Measurements from ENCODE around the gene PPDPF.
"Not testable (repeated sequence)": the region's sequence is repeated elsewhere in the genome, so short reads cannot be mapped to it uniquely, and the experiment has no call there.

Gene PPDPF, protein sequence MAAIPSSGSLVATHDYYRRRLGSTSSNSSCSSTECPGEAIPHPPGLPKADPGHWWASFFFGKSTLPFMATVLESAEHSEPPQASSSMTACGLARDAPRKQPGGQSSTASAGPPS

DNA sequence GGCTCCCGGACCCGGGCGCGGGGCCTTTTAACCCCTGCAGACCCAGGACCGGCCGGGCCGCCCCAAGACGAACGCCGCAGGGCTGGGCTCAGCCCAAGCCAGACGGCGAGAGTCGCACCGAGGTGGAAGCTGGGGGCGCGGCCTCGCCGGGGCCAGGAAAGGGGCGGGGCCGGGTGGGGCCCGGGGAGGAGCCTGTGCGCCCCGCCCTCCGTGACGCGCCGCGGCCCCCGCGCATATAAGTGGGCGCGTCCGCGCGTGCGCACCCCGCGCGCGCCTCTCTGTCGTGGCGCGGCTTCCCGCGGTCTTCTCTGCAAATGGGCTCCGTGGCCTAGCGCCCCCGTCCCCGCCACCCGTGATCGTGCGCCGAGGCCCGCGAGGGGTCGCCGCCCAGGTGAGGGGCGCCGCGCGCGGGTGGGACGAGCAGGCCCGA lies at the start of gene PPDPF:
Gene PPDPF, plus strand, starts transcription at position 262 of the 430 bp plus-strand sequence. CDS start 544 bp downstream, outside the sequence.
- DNase-seq (ENCODE audit: low spot score), result peak; percentile 78

DNA sequence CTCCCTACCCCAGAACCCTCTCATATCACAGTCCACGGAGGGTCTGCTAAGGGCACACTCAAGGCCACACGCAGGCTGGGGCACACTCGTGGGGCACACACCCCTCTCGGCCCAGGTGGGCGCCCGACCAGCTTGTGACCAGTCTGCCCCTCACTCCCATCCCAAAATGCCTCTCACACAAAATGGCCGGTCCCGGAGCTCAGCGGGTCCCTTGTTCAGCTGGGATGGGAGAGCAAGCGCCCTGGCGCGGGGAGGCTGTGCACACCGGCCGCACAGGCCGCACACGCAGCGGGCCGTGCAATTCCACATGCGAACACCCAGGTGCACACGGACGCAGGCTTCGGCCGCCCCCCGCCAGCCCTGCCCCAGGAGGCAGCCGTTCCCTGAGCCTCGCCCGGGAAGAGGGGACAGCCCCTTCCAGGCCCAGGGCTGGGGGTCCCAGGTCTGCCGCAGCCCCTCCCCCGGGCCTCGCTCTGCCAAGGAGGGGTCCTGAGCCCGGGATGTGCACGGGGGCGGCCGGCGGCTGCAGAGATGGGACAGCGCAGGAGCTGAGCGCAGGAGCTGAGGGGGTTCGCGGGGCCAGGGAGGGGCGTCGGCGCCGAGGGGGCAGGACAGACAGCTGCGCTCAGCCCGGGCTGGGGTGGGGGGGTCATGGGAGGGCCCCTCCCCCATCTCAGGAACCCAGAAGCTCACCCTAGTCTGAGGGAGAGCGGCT lies 49.4 kb upstream of the PPDPF start:
- DNase-seq (ENCODE audit: low spot score), result no peak

DNA sequence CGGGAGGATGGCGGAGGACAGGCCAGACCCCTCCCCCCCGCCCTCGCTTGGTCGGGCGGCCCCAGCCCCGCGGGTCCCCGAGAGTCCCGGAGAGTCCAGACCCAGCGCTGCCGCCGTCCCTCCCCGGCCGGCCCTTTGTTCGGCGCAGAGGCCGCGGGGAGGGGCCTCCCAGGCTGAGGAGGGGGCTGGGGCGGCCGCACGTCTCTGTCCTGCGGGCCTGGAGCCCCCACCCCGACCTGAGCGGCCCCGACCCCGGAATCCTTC lies 48.9 kb upstream of the PPDPF start:
- no peak for DNase-seq (ENCODE audit: low spot score)

DNA sequence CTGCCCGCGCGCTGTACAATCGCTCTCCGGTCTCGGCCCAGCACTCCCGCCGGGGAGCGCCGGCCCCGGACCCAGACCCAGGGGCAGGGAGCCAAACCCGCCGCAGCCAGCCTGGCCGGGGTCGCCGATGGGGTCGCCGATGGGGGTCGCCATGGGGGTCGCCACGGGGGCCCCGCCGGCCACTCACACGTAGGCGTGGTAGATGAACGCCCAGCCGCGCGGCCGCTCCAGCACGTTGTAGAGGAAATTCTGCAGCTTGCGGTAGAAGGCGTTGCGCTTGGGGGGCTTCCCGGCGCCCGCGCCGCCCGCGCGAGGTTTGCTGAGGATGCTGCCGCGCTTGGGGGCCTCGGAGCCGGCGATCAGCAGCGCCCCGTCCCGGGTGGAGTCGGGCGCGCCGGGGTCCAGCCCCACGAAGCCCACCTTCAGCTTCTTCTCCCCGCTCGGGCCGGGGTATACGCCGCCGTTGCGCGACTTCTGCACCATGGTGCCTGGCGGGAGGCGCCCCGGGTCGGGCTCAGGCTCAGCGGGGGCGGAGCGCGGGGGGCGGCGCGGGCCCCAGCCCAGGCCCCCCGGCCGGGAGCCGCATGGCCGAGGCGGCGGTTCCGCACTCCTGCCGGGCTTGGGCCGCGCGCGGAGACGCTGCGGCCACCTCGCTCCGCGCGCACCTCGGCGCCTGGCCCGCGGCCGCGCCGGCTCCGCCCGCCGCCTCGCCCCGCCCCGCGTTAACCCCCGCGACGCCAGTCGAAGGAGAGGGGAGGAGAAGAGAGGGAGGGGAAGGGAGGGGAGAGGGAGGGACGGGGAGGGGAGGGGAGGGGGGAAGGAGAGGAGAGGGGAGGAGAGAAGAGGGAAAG lies 48.4 kb upstream of the PPDPF start, which contains the start of gene KCNQ2:
Gene KCNQ2, minus strand, starts transcription at position 675 of the 851 bp plus-strand sequence. Its CDS starts 192 bp downstream, at position 483.
- no peak for DNase-seq (ENCODE audit: low spot score)

DNA sequence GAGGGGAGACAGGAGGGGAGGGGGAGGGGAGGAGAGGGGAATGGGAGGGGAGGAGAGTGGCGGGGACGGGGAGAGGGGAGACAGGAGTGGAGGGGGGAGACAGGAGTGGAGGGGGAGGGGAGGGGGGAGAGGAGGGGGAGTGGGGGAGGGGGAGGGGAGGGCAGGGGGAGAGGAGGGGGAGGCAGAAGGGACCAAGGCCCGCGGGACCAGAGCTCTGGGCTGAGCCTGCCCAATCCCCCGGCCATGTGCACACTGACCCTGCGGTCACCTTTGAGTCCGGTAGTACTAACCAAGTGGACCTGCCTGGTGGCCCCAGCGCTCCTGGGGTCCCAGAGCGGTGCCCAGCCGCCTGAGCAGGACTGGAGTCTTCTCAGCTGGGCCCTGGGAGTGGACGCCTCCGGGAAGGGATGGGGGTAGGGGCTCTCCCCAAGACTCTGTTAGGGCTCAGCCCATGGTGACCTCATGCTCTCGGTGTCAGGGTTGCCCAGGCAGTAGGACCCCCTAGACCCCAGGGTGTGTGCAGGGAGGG lies 47.6 kb upstream of the PPDPF start:
- DNase-seq (ENCODE audit: low spot score), result no peak

DNA sequence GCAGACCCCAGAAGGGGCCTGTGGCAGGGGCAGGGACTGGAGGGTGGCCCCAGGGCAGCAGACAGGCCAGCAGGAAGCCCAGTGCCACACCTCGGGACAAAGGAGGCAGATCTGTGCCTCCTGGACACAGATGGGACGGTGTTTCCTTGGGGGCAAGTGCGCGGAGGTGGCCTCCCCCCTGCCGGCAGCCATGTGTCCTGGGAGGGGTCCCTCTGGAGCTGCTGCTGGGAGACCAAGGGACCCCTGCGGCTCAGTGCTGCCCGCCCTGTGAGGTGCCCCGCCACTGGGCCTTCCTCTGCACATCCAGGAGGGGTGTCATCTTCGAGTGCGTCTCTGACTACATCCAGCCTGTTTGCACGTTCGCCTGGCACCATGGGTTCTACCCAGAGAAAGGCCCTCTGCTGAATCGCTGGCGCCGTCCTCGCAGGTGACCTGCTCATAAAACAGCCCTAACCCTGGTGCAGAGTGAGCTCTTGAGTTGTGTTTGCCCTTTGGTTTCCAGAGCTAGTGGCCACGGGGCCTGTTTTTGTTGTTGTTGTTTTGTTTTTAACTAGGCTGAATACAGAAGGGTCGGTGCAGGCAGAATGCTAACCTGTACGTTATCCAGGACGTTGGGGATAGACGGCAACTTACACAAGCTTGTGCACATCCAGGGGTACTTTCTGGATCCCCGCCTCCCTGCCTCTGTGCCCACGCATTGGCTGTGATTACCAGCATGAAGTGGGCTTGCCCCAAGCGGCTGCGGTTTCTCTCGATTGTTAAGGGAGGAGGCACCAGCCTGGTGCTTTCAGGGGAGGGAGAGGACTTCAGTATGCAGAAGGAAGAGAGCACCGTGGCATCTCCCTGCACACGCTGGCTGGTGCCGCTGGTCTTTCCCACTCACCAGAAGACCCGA lies 46.8 kb upstream of the PPDPF start:
- DNase-seq (ENCODE audit: low spot score), result no peak

DNA sequence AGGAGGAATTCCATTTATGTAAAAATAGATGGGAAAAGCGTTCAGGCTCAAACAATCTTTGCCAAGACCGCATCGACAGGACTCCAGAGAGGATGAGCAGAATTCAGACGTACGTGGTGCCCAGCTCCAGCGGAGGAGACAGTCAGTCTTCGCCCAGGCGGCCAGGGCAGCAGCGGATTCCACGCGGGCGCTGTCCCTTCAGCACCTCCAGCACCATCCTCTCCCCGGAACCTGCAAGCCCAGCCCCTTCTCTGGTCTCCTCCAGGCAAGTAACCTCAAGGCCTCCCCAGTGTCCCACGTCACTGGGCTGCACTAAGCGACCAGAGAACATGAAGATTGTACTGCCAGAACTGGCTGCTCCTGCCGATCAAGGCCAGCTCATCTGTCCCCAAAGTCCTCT lies 45.4 kb upstream of the PPDPF start:
- no peak for DNase-seq (ENCODE audit: low spot score)

DNA sequence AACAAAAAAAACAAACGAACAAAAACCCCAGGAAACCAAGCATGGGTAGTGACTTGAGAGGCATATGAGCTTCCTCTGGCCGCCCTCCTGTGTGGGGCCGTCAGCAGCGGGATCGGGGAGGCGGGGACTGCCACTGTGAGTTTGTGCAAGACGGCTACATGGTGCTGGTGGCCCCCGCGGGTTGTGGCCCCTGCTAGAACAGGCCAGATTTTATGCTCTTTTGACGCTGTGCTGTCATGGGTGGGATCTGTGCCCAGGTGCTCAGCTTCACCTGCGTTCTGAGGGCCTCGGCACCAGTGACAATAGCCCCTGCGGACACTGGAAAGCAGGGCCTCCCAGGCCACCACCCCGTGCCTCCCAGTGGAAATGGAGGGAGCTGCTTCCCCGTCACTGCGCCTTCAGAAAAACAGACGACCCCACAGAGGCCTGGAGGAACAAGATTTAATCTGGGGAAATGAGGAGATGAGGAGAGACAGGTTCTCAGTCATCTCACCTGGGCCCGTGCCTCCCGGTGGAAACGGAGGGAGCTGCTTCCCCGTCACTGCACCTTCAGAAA lies 43.4 kb upstream of the PPDPF start:
- DNase-seq (ENCODE audit: low spot score), result no peak

DNA sequence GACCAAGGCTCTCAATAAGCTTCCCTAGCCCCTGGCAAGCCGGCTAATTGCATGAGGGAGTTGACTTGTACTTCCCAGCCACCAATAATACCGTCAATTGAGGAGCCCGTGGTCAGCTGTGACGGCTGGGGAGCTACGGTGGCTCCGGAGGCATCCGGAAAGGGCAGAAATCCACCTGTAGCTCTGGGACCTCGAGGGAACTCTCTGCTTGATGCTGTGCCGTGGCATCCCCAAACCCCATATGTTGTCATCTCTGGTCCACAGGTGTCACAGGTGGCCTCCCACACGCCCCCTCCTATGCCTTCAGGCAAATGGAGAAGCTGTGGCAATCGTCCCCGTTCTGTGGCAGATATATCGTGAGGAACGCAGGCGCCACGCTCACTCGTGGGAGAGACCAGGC lies 42.6 kb upstream of the PPDPF start:
- DNase-seq (ENCODE audit: low spot score), result no peak

DNA sequence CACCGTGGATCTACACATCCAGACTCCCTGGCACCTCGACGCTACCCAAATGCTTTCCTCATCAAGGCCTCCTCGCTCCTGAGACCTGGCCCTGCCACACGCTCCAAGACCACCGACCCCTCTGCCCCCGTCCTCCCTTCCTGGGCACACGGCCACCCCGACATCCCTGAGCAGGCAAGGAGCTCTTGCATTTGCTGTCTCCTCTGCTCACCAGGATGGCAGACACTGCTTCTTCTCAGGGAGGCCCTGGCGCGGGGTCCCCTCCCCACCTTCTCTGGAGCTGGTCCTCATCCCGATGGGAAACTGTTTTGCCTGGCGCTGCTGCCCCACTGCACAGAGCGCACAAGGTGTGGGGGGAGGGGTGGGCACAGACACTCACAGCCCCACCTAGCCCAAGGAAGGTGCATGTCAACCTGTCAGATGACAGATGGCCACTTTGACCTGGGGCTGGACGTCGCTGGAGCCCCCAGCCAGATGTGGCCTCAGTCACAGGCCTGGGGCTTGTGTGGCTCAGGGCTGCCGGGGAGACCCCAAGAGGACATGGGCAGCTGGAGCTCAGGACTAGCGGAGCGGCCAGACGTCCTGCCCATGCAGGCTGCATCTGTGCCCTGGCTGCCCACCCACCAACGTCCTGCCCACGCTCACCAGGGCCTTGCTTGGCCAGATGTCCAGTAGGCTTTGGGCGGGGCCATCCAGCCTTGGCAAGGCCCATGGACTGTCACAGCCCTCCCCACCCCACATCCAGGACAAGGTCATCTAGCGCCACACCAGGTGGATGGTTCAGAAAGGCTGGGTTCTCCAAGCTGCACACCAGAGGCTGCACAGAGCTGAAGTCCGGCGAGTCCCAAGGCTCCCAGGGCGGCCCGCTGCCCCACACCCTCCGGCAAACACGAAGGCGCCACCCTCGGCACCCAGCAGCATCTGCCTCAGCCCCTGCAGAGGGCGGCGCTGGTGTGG lies 41.9 kb upstream of the PPDPF start:
- no peak for DNase-seq (ENCODE audit: low spot score)

DNA sequence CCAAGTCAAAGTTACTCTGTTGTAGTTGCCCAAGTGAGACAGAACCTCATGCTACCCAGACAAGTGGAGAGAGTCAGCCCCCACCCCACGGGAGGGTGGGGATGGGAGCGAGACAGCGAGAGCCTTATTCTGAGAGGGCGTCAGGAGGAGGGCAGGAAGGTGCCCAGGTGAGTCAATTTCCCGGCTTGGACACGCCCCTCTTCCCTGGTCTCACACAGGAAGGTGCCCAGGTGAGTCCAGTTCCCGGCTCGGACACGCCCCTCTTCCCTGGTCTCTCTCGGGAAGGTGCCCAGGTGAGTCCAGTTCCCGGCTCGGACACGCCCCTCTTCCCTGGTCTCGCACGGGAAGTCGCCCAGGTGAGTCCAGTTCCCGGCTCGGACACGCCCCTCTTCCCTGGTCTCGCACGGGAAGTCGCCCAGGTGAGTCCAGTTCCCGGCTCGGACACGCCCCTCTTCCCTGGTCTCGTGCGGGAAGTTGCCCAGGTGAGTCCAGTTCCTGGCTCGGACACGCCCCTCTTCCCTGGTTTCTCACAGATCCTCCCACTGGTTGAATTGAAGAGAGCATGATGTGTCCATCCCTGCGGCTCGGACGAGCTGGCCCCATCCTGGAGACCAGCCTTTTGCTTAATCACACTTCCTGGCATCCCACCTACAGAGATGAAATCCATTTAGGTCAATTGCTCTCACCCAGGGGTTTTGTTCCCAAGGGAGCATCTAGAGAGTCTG lies 40.7 kb upstream of the PPDPF start:
- DNase-seq (ENCODE audit: low spot score), result not testable (repeated sequence)

DNA sequence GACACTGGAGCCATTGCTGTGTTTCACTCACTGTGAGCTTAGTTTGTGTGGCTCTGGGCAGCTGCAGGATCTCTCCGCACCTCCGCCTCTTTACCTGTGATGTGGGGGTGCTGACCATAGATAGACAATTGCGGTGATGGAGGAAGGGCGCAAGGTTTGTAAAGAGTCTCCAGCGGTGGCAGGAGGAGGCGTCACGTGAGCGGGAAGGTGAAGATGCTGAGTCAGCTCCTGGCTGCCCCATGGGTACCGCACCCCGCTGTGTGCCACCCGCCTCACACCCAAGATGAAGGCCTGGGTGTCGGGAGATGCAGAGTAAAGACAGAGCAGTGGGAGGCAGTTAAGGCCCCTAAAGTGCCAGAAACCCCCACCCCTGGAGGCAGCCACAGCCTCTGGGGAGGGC lies 39.1 kb upstream of the PPDPF start:
- no peak for DNase-seq (ENCODE audit: low spot score)

DNA sequence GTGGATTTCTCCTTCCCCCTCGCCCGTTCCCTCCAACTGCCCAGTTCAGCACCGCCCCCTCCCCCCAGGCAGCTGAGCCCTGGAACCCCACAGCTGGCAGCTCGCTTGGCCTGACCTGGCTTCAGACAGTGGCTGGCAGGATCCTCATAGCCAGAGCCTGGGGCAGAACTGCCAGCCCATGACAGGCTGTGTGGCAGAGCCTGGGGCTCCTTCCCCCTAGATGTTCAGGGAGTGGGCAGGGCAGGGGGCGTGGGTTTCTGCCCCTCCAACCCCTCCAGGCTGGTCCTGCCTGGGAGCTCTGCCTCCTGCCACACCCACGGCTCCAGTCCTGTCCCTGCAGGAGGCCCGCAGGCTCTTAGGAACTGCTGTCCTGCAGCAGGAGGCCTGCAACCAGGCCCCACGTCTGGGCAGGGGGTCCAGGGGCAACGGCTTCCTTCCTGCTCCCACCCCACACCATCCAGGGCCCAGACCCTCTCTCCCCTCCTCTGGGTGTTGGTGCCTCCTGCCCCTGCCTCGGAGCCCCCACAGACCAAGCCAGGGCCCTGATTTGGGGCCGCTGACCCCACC lies 38.5 kb upstream of the PPDPF start:
- no peak for DNase-seq (ENCODE audit: low spot score)

DNA sequence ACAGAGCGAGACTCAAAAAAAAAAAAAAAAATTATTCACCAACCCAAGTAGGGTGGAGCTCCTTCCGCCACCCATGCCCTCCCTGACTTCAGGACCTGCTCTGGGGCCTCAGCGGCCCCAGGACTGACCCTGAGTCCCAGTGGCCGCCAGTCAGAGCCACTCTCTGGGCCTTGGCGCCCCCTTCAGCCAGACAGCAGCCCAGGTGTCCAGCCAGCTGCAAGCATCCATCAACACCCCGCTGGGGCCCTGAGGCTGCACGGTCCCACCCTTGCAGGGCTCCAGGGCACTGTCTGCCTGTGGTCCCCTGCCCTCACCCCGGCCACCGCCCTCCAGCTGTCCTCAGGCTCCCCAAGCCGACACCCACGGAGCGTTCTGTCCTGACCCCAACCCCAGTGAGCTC lies 36.7 kb upstream of the PPDPF start:
- DNase-seq (ENCODE audit: low spot score), result no peak

DNA sequence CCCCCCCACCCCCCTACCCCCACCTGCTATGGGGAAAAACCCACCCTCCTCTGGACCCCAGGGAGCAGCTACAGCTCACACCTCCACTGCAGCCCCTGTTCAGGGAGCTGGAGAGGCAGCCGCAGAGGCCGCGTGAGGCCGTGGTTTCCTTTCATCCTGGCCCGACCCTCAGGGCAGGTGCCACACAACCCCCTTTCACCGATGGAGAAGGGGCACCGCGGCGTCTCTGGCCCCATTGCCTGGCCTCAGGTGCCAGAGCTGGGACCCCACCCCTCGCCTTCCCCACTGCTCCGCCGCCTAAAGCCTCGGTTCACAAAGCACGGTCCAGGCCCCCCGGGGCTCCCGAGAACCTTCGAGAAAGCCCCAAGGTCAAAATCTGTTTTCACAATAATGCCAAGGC lies 36.3 kb upstream of the PPDPF start:
- no peak for DNase-seq (ENCODE audit: low spot score)

DNA sequence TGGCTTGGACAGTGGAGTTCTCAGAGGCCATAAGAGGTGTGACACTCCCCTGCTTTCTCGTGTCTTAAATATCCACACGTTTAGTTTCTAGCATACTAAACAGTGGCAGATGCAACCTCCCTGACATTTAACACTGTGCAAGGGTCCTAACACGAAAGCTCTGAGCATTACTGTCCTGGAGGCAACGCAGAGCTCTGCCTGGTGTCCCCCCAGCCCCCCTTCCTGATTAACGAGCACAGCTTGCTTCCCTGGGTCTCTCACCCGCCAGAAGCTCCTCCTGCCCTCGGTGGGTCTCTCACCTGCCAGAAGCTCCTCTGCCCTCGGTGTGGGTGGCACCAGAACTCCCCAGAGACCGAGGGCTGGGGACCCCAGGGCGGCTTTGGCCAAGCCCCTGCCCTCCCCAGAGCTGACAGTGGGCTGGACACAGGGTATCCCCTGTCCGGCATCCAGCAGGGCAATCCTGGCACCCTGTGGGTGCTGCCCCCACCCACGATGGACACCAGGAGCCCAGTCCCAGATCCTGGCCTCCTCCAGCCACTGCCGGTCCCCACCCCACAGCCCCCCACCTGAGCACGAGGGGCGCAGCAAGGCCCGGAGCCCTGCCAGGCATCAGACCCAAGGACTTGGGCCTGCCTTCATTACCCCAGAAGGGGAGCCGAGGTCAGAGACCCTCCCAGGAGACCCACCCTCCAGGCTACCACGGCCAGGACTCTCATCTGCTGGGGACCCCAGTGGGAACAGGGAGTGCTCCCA lies 35.7 kb upstream of the PPDPF start:
- no peak for DNase-seq (ENCODE audit: low spot score)

DNA sequence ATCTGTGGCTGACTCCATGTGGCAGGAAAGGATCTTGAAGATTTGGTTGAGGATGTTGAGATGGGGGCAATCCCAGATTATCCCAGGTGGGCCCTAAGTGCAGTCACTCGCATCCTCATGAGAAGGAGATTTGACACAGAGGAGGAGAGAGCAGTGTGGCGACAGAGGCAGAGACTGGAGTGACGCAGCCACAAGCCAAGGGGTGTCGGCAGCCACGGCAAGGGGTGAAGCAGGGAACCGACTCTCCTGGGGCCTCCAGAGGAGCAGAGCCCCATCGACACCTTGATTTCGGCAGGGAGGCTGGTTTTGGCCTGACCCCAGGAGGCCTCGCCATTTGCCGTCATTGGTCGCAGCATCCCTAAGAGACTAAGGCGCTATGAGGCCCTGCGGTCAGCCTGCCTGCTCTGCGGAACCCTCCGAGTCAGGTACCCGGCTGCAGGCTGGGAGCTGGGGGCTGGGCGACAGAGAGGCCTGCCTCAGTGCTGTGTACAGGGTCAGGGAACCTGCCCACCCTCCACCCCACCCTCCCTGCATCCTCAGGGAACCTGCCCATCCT lies 34.2 kb upstream of the PPDPF start:
- DNase-seq (ENCODE audit: low spot score), result no peak

DNA sequence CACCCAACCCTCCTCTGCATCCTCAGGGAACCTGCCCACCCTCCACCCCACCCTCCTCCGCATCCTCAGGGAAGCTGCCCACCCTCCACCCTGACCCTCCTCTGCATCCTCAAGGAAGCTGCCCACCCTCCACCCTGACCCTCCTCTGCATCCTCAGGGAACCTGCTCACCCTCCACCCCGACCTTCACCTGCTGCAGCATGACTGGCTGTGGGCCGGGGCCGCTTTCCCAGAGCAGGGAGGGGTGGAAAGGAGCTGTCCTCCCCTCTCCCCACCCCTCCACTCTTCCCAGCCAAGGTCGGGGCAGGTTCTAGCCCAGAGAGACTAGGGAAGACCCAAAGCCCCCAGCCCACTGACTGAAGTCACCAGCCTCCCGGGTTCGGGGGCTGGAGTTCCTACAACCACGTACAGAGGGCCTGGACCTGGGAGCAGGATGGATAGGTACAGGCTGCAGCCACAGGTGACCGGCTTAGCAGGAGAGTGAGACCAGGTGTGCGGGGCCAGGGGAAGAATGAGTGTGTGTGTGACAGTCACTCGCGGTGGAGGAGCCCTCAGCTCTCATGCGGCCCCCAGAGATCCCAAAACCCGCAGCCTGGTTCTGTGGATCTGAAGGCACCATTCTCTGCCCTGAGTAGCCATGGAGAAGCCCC lies 33.3 kb upstream of the PPDPF start:
- no peak for DNase-seq (ENCODE audit: low spot score)

Measured in pons (tissue), 1 donor.